Panc1 (cell line): Measurements from ENCODE around the gene FNDC8. TPM values are rescaled to one million over a fixed set of nuclear protein-coding genes. Genes with fewer than 3 reads are reported as not detected.
A peak's percentile ranks its signal among the peaks of the same experiment; 100 is the strongest.

Experiments
- ATAC-seq: fragments of 200-7000 bp; cut with Tn5 transposase; 2 replicates; pipeline ENCODE4 v1.9.1; 2020; ENCODE audit warnings: mild to moderate bottlenecking, moderate library complexity
- BruUV-seq: library from RNA; stranded (reverse); fragments of 400-500 nt; replicated peaks from 2 replicates; lab custom pipeline; 2021; lab: Mats Ljungman, UMichigan
- CTCF ChIA-PET: fragments of 300-600 bp; sonication (Branson Sonifier 250); formaldehyde crosslinking; loops from one replicate; lab custom pipeline; 2022; ENCODE audit warnings: antibody characterized with exemption; lab: Charles Lee
- POLR2A ChIA-PET: fragments of 300-600 bp; sonication (Branson Sonifier 250); formaldehyde crosslinking; loops from one replicate; lab custom pipeline; 2022; ENCODE audit warnings: antibody characterized with exemption; lab: Charles Lee
- DNase-seq: peaks from one replicate; pipeline ENCODE4 v3.0.0-alpha.2; 2010; ENCODE audit warnings: low read depth, low spot score
- H3K27ac ChIP-seq: 2 replicates; pipeline ENCODE4 v1.5.1; 2011; ENCODE audit warnings: mild to moderate bottlenecking, low read length, inconsistent platforms
- H3K27me3 ChIP-seq: fragments of 200-500 bp; sonication (Bioruptor generic); 2 replicates; pipeline ENCODE4 v1.6.0; 2014; ENCODE audit warnings: low read length, inconsistent platforms; ENCODE audit not compliant: control insufficient read depth, insufficient read depth
- H3K36me3 ChIP-seq: fragments of 200-500 bp; sonication (Bioruptor generic); 2 replicates; pipeline ENCODE4 v1.5.1; 2014; ENCODE audit warnings: inconsistent platforms, mild to moderate bottlenecking, low read length, moderate library complexity; ENCODE audit not compliant: control insufficient read depth, insufficient read depth
- H3K4me1 ChIP-seq: 2 replicates; pipeline ENCODE4 v1.5.1; 2011; ENCODE audit warnings: inconsistent platforms, mild to moderate bottlenecking, low read length, moderate library complexity; ENCODE audit not compliant: control insufficient read depth, insufficient read depth
- H3K4me3 ChIP-seq, 2 experiments: 2 replicates each; pipeline ENCODE4 v1.5.1; 2011 to 2012; ENCODE audit warnings: low read depth in 2 of 2, low read length in 2 of 2, mild to moderate bottlenecking in 2 of 2, inconsistent platforms in 1 of 2, moderate library complexity in 1 of 2
- H3K9me3 ChIP-seq: fragments of 200-500 bp; sonication (Bioruptor generic); 2 replicates; pipeline ENCODE4 v1.5.1; 2014; ENCODE audit warnings: low read depth, mild to moderate bottlenecking, inconsistent platforms, low read length, moderate library complexity; ENCODE audit not compliant: control insufficient read depth, insufficient read depth
- POLR2AphosphoS5 ChIP-seq: IDR thresholded peaks from 2 replicates; pipeline ENCODE4 v1.6.1; 2012; ENCODE audit warnings: mild to moderate bottlenecking, low read depth, low read length, moderate library complexity
- SIN3A ChIP-seq: IDR thresholded peaks from 2 replicates; pipeline ENCODE4 v1.6.1; 2012; ENCODE audit warnings: low read depth, mild to moderate bottlenecking, low read length, moderate library complexity, borderline replicate concordance; ENCODE audit not compliant: insufficient read depth
- TCF7L2 ChIP-seq: IDR thresholded peaks from 2 replicates; pipeline ENCODE4 v1.6.1; 2011; ENCODE audit warnings: mild to moderate bottlenecking, low read depth, low read length, inconsistent platforms
- in situ Hi-C: cut with HindIII; loops from 2 replicates; pipeline ENCODE4 v1.10.0; 2016; ENCODE audit warnings: low sequenced_read_pairs, low pct_unique_long_range_greater_than_20kb
- intact Hi-C: fragments of 100-400 bp; cut with micrococcal nuclease; formaldehyde crosslinking; loops from one replicate; pipeline ENCODE4 v1.10.0; 2022; ENCODE audit not compliant: unreplicated experiment
- total RNA-seq: library from RNA; stranded (reverse); gene quantifications from one replicate; pipeline ENCODE4 v1.2.1, GENCODE V29; 2021; ENCODE audit not compliant: unreplicated experiment
- TF ChIP-seq, protein P1 (sequence below), 2 experiments: IDR thresholded peaks; 2 replicates each; pipeline ENCODE4 v1.6.1; 2011 to 2012; ENCODE audit warnings: low read depth in 2 of 2, control low read depth in 1 of 2, low read length in 1 of 2, mild to moderate bottlenecking in 1 of 2, moderate library complexity in 1 of 2; ENCODE audit not compliant: insufficient read depth in 1 of 2
- TF ChIP-seq, protein P2 (sequence below): fragments of 450-650 bp; IDR thresholded peaks from 2 replicates; pipeline ENCODE4 v1.5.1; 2017; ENCODE audit warnings: mild to moderate bottlenecking

Gene FNDC8
- total RNA-seq, 1 experiment from 2014 or later = not detected

DNA sequence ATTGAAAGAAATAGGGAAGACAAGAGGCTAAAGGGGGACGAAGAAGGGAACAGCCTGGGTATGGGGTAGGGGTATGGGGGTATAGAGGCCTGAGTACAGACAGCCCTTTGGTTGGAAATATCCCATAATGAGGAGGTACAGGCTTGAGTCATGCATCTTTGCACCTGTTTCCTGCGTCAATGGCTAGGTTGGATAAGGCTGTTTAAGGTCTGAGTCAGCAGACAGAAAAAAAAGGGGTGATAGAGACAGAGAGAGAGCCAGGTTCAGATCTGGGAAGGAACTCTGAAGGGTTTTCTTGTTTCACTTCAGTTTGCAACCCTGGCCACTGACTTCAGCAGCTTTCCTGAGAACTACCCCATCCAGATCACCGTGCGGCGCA, 8.5 kb downstream of the FNDC8 start:
- H3K4me1 ChIP-seq = no peaks in the 10 kb centered on the region
- ChIA-PET CTCF (no interaction called here), POLR2A (no interaction called here)
- in situ Hi-C loops = no loop called here
- ATAC-seq (0 out of 2 replicates have a peak, but pooled peaks have one; percentile 8), DNase-seq (no peak)
- no peaks in the 10 kb centered on the region for H3K9me3 ChIP-seq
- H3K4me3 ChIP-seq = no peak overlapping the region
- TF ChIP-seq TCF7L2 (no peak), POLR2AphosphoS5 (0 out of 2 replicates have a peak, but pooled peaks have one; percentile 66), SIN3A (no peak)
- TF ChIP-seq, protein P1, sequence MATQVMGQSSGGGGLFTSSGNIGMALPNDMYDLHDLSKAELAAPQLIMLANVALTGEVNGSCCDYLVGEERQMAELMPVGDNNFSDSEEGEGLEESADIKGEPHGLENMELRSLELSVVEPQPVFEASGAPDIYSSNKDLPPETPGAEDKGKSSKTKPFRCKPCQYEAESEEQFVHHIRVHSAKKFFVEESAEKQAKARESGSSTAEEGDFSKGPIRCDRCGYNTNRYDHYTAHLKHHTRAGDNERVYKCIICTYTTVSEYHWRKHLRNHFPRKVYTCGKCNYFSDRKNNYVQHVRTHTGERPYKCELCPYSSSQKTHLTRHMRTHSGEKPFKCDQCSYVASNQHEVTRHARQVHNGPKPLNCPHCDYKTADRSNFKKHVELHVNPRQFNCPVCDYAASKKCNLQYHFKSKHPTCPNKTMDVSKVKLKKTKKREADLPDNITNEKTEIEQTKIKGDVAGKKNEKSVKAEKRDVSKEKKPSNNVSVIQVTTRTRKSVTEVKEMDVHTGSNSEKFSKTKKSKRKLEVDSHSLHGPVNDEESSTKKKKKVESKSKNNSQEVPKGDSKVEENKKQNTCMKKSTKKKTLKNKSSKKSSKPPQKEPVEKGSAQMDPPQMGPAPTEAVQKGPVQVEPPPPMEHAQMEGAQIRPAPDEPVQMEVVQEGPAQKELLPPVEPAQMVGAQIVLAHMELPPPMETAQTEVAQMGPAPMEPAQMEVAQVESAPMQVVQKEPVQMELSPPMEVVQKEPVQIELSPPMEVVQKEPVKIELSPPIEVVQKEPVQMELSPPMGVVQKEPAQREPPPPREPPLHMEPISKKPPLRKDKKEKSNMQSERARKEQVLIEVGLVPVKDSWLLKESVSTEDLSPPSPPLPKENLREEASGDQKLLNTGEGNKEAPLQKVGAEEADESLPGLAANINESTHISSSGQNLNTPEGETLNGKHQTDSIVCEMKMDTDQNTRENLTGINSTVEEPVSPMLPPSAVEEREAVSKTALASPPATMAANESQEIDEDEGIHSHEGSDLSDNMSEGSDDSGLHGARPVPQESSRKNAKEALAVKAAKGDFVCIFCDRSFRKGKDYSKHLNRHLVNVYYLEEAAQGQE (IDR thresholded peaks at IDR 0.05; ENCODE audit: insufficient read depth in 1 of 2, low read depth in 2 of 2, low read length in 1 of 2) = no peak
- TF ChIP-seq, protein P2, sequence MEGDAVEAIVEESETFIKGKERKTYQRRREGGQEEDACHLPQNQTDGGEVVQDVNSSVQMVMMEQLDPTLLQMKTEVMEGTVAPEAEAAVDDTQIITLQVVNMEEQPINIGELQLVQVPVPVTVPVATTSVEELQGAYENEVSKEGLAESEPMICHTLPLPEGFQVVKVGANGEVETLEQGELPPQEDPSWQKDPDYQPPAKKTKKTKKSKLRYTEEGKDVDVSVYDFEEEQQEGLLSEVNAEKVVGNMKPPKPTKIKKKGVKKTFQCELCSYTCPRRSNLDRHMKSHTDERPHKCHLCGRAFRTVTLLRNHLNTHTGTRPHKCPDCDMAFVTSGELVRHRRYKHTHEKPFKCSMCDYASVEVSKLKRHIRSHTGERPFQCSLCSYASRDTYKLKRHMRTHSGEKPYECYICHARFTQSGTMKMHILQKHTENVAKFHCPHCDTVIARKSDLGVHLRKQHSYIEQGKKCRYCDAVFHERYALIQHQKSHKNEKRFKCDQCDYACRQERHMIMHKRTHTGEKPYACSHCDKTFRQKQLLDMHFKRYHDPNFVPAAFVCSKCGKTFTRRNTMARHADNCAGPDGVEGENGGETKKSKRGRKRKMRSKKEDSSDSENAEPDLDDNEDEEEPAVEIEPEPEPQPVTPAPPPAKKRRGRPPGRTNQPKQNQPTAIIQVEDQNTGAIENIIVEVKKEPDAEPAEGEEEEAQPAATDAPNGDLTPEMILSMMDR = no peak
- intact Hi-C loops = no loop called here
- H3K36me3 ChIP-seq = peaks cover 8% of the 10 kb centered on the region
- no TSS peak for BruUV-seq
- no peak overlapping the region for H3K27ac ChIP-seq
- H3K27me3 ChIP-seq = no peaks in the 10 kb centered on the region

DNA sequence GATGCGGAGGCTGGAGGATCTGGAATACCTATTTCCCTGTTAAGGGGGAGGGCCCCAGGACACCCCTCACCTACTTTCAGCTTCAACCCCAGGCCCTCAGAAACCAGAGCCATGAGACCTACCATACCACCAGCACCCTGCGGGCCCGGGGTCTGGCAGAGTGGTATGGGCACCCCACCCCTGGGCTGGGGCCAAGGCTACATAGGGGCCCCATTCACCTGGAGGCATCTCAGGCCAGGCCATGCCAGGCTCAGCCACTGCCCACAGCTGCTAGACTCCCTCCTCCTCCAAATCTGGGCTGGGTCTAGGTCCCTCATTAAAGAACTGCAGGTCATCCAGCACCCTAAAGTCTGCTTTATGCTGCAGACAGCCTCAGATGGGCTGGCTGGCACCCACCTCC, 9.0 kb downstream of the FNDC8 start:
- intact Hi-C loops (no loop called here), in situ Hi-C loops (no loop called here)
- no peaks in the 10 kb centered on the region for H3K27me3 ChIP-seq
- BruUV-seq = no TSS peak
- H3K4me1 ChIP-seq = no peaks in the 10 kb centered on the region
- no peak overlapping the region for H3K4me3 ChIP-seq
- ChIA-PET CTCF (no interaction called here), POLR2A (no interaction called here)
- H3K27ac ChIP-seq = no peak overlapping the region
- no peak for TF ChIP-seq TCF7L2
- peak; percentile 61; the same call in 1 of the 2 replicates for TF ChIP-seq POLR2AphosphoS5
- H3K9me3 ChIP-seq = no peaks in the 10 kb centered on the region
- H3K36me3 ChIP-seq = peaks cover 8% of the 10 kb centered on the region
- ATAC-seq (peak; percentile 11; the same call in 1 of the 2 replicates), DNase-seq (no peak)

DNA sequence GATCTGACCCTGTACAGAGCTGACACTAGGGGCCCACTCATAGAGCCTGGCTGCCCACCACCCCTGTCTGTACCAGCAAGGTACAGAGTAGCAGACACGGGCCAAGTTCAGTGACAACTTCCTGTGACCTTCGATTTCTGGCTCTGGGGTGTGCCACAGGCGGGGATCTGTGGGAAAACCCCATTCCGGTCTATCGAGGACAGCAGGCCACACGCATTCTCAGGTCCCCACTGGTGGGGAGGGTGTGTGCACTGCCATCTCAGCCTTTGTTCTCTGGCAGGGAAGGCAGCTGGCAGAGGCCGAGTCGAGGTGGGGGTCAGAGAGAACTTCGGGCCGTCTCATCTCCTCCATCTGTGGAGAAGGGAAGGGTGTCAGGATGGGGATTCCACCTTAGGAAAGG, 10.7 kb downstream of the FNDC8 start:
- ChIA-PET POLR2A (no interaction called here), CTCF (no interaction called here)
- H3K4me3 ChIP-seq = no peak overlapping the region
- no peak overlapping the region for H3K27ac ChIP-seq
- H3K9me3 ChIP-seq = no peaks in the 10 kb centered on the region
- no peak for DNase-seq
- H3K36me3 ChIP-seq = peaks cover 13% of the 10 kb centered on the region
- no peaks in the 10 kb centered on the region for H3K4me1 ChIP-seq
- no peak for ATAC-seq
- intact Hi-C loops (no loop called here), in situ Hi-C loops (no loop called here)
- no TSS peak for BruUV-seq
- no peaks in the 10 kb centered on the region for H3K27me3 ChIP-seq
- TF ChIP-seq, protein P2 = no peak
- no peak for TF ChIP-seq TCF7L2
- TF ChIP-seq POLR2AphosphoS5 = no peak
- TF ChIP-seq SIN3A = no peak
- TF ChIP-seq, protein P1 (IDR thresholded peaks at IDR 0.05; ENCODE audit: insufficient read depth in 1 of 2, low read depth in 2 of 2, low read length in 1 of 2) = no peak
